ENCODE measurements around the gene GAL. TPM values are rescaled to one million over a fixed set of nuclear protein-coding genes. Genes with fewer than 3 reads are reported as not detected.

Gene GAL
- total and polyA plus RNA-seq, 4 donors: 0.61 to 1.8 TPM; not detected in 2

- H3K36me3 ChIP-seq (ENCODE audit: control insufficient read depth in 4 of 4, insufficient read depth in 4 of 4, low read length in 4 of 4): no peaks in the 10 kb centered on the region
- peaks cover 0 to 8% (median 4%) of the 10 kb centered on the region in 4 donors for H3K9me3 ChIP-seq (ENCODE audit: control insufficient read depth in 4 of 4, insufficient read depth in 3 of 4, low read length in 3 of 4)
- H3K27ac ChIP-seq (ENCODE audit: low read depth in 1 of 2, low read length in 1 of 2): no peak overlapping the region
- ATAC-seq (ENCODE audit: insufficient read depth, low FRiP score): no peak
- 71 to 81% methylated on average over 16 of the region's 16 CpGs for WGBS, 2 donors
- TF ChIP-seq CTCF (IDR thresholded peaks at IDR 0.05; ENCODE audit: control extremely low read depth, extremely low read depth): no peak
- DNase-seq: no peak
- H3K4me3 ChIP-seq: no peak overlapping the region
- H3K9ac ChIP-seq (ENCODE audit: insufficient read depth in 1 of 2, low read length in 2 of 2): no peak overlapping the region
- no peaks in the 10 kb centered on the region for H3K27me3 ChIP-seq (ENCODE audit: control insufficient read depth in 3 of 3, insufficient read depth in 3 of 3, low read length in 2 of 3)
- H3K4me1 ChIP-seq (ENCODE audit: control insufficient read depth in 5 of 5, insufficient read depth in 5 of 5, low read length in 5 of 5): no peaks in the 10 kb centered on the region
These were observed 32.2 kb upstream of the GAL start for GRCh38 chr11:68651985-68652682.

- H3K27ac ChIP-seq (ENCODE audit: low read depth in 1 of 2, low read length in 1 of 2): no peak overlapping the region
- no peak overlapping the region for H3K9ac ChIP-seq (ENCODE audit: insufficient read depth in 1 of 2, low read length in 2 of 2)
- ATAC-seq (ENCODE audit: insufficient read depth, low FRiP score) (no peak), DNase-seq (no peak)
- TF ChIP-seq CTCF (IDR thresholded peaks at IDR 0.05; ENCODE audit: control extremely low read depth, extremely low read depth): no peak
- no peaks in the 10 kb centered on the region for H3K27me3 ChIP-seq (ENCODE audit: control insufficient read depth in 3 of 3, insufficient read depth in 3 of 3, low read length in 2 of 3)
- no peak overlapping the region for H3K4me3 ChIP-seq
- peaks cover 0 to 4% (median 0%) of the 10 kb centered on the region in 4 donors for H3K9me3 ChIP-seq (ENCODE audit: control insufficient read depth in 4 of 4, insufficient read depth in 3 of 4, low read length in 3 of 4)
- no peaks in the 10 kb centered on the region for H3K4me1 ChIP-seq (ENCODE audit: control insufficient read depth in 5 of 5, insufficient read depth in 5 of 5, low read length in 5 of 5)
- no peaks in the 10 kb centered on the region for H3K36me3 ChIP-seq (ENCODE audit: control insufficient read depth in 4 of 4, insufficient read depth in 4 of 4, low read length in 4 of 4)
- 79 to 87% methylated on average over 12 of the region's 12 CpGs for WGBS, 2 donors
These were observed 31.6 kb upstream of the GAL start for GRCh38 chr11:68652683-68653156.

GRCh38 chr11:68653486-68654430 is 30.6 kb upstream of the GAL start:
- Histone ChIP-seq H3K4me3 (no peak overlapping the region), H3K27me3 (ENCODE audit: control insufficient read depth in 3 of 3, insufficient read depth in 3 of 3, low read length in 2 of 3) (no peaks in the 10 kb centered on the region), H3K27ac (ENCODE audit: low read depth in 1 of 2, low read length in 1 of 2) (no peak overlapping the region), H3K9me3 (ENCODE audit: control insufficient read depth in 4 of 4, insufficient read depth in 3 of 4, low read length in 3 of 4) (peaks cover 0 to 3% (median 0%) of the 10 kb centered on the region in 4 donors), H3K4me1 (ENCODE audit: control insufficient read depth in 5 of 5, insufficient read depth in 5 of 5, low read length in 5 of 5) (peaks cover 0 to 4% (median 0%) of the 10 kb centered on the region in 5 donors), H3K36me3 (ENCODE audit: control insufficient read depth in 4 of 4, insufficient read depth in 4 of 4, low read length in 4 of 4) (no peaks in the 10 kb centered on the region), H3K9ac (ENCODE audit: insufficient read depth in 1 of 2, low read length in 2 of 2) (no peak overlapping the region)
- ATAC-seq (ENCODE audit: insufficient read depth, low FRiP score) (no peak), DNase-seq (no peak)
- WGBS, 2 donors: 78 to 88% methylated on average over 24 of the region's 24 CpGs
- no peak for TF ChIP-seq CTCF (IDR thresholded peaks at IDR 0.05; ENCODE audit: control extremely low read depth, extremely low read depth)

All from lung (tissue), 12 donors.